CD4-positive, alpha-beta T cell (primary cell): ENCODE measurements around the gene AAK1. TPM values are rescaled to one million over a fixed set of nuclear protein-coding genes. Genes with fewer than 3 reads are reported as not detected.

ENCODE experiments used
- ATAC-seq: fragments of 200-7000 bp; cut with Tn5 transposase; one replicate; pipeline ENCODE4 v1.10.0; 2022; ENCODE audit warnings: mild to moderate bottlenecking; ENCODE audit not compliant: poor library complexity
- CTCF ChIA-PET: fragments of 350-600 bp; sonication (Branson Sonifier 250); formaldehyde crosslinking; loops from one replicate; lab custom pipeline; 2021; ENCODE audit warnings: antibody characterized with exemption, inconsistent platforms; lab: Charles Lee
- POLR2A ChIA-PET: fragments of 350-600 bp; sonication (Branson Sonifier 250); formaldehyde crosslinking; loops from one replicate; lab custom pipeline; 2021; ENCODE audit warnings: antibody characterized with exemption, inconsistent platforms; lab: Charles Lee
- DNase-seq, 14 experiments: peaks; one replicate each; pipeline ENCODE4 v3.0.0-alpha.2; 2013 to 2020; ENCODE audit warnings: mixed read lengths in 2 of 14
- H3K27ac ChIP-seq, 2 donors: one replicate each; pipeline versions ENCODE4 v1.5.1 to v1.7.0; 2013; ENCODE audit warnings: low read length in 2 of 2, low read depth in 1 of 2, mild to moderate bottlenecking in 1 of 2
- H3K27me3 ChIP-seq, 2 experiments: 1 replicate in 1 of 2; 2 replicates in 1 of 2; pipeline versions ENCODE4 v1.6.1 to v1.7.0; 2013; ENCODE audit warnings: low read length in 2 of 2, control low read depth in 1 of 2, mild to moderate bottlenecking in 1 of 2, moderate library complexity in 1 of 2; ENCODE audit not compliant: insufficient read depth in 2 of 2, control insufficient read depth in 1 of 2
- H3K36me3 ChIP-seq: one replicate; pipeline ENCODE4 v1.6.1; 2013; ENCODE audit warnings: low read length, control low read depth; ENCODE audit not compliant: insufficient read depth
- H3K4me1 ChIP-seq: one replicate; pipeline ENCODE4 v1.6.1; 2013; ENCODE audit warnings: low read length, control low read depth; ENCODE audit not compliant: insufficient read depth
- H3K4me3 ChIP-seq: one replicate; pipeline ENCODE4 v1.5.1; 2013; ENCODE audit warnings: mild to moderate bottlenecking, low read length, moderate library complexity
- H3K9me3 ChIP-seq, 2 experiments: 1 replicate in 1 of 2; 2 replicates in 1 of 2; pipeline versions ENCODE4 v1.6.1 to v1.7.0; 2013; ENCODE audit warnings: low read length in 2 of 2, mild to moderate bottlenecking in 2 of 2, control low read depth in 1 of 2, moderate library complexity in 1 of 2; ENCODE audit not compliant: control insufficient read depth in 1 of 2, insufficient read depth in 1 of 2
- H3K27ac Mint-ChIP-seq: one replicate; pipeline ENCODE4 v1.8.0; 2020; ENCODE audit warnings: mixed read lengths
- H3K27me3 Mint-ChIP-seq: one replicate; pipeline ENCODE4 v1.8.0; 2021; ENCODE audit warnings: mixed read lengths
- H3K36me3 Mint-ChIP-seq: one replicate; pipeline ENCODE4 v1.8.0; 2021; ENCODE audit warnings: low read depth, mixed read lengths
- H3K4me1 Mint-ChIP-seq: one replicate; pipeline ENCODE4 v1.8.0; 2021; ENCODE audit warnings: low read depth, mixed read lengths
- H3K4me3 Mint-ChIP-seq: one replicate; pipeline ENCODE4 v1.8.0; 2020; ENCODE audit warnings: mild to moderate bottlenecking, mixed read lengths
- H3K9me3 Mint-ChIP-seq: one replicate; pipeline ENCODE4 v1.8.0; 2020; ENCODE audit warnings: mixed read lengths
- CTCF ChIP-seq: fragments of 200-600 bp; IDR thresholded peaks from one replicate; pipeline ENCODE4 v1.8.0; 2022; ENCODE audit warnings: antibody characterized with exemption, mild to moderate bottlenecking
- intact Hi-C, 2 experiments: fragments of 100-400 bp; cut with DNase I in 1 of 2; cut with micrococcal nuclease in 1 of 2; formaldehyde crosslinking; loops; one replicate each; pipeline versions ENCODE4 v1.15.1 to v1.9.0; 2023 to 2025; cut with DNase I, micrococcal nuclease
- total RNA-seq, 174 experiments: library from RNA in 2 of 174; stranded (reverse) in 2 of 174; gene quantifications; one replicate each; pipeline ENCODE4 v1.2.3 and lab custom pipeline; 2021 to 2026

The AAK1 gene
- total RNA-seq, 2 experiments from 2014 or later: 201 to 208 TPM

- Mint-ChIP-seq H3K4me3 (peak overlapping the region; percentile 93), H3K9me3 (no peaks in the 10 kb centered on the region), H3K36me3 (peaks cover 38% of the 10 kb centered on the region), H3K27me3 (no peaks in the 10 kb centered on the region), H3K27ac (peak overlapping the region; percentile 95), H3K4me1 (peaks cover 58% of the 10 kb centered on the region)
- DNase-seq (peak in 4 of 14 experiments; percentile 49 to 75 (median 58)), ATAC-seq (no peak)
- peak overlapping the region; percentile 87 to 90 for H3K27ac ChIP-seq
- peak overlapping the region; percentile 85 for H3K4me3 ChIP-seq
- no peaks in the 10 kb centered on the region for H3K9me3 ChIP-seq
- ChIA-PET CTCF (interaction anchor here (1.5 to 2.4 kb wide), 6 partner anchors 28 to 209 kb away, joined by 3 to 19 read pairs (median 5); partner anchors contain the start of gene NFU1), POLR2A (interaction anchor here (0.7 to 7.9 kb wide), 28 partner anchors 9 to 545 kb away, joined by 3 to 214 read pairs (median 8); partner anchors contain the start of genes C2orf42, GMCL1, MXD1 and NFU1)
- no peak for TF ChIP-seq CTCF
- intact Hi-C loops: loop anchor here (1.0 to 10.0 kb wide), 7 partner anchors 17 to 261 kb away; partner anchors contain the start of genes GFPT1 (in 1 of the 2) and NFU1 (in 1 of the 2)
- H3K4me1 ChIP-seq: peaks cover 62% of the 10 kb centered on the region
- H3K36me3 ChIP-seq: no peaks in the 10 kb centered on the region
- H3K27me3 ChIP-seq: no peaks in the 10 kb centered on the region
Observed at GRCh38 chr2:69645921-69646320, 2.4 kb upstream of the AAK1 start.

GRCh38 chr2:69645031-69645431 lies 1.5 kb upstream of the AAK1 start:
- H3K4me1 ChIP-seq: peaks cover 57% of the 10 kb centered on the region
- ChIA-PET CTCF (interaction anchor here (0.6 to 2.4 kb wide), 13 partner anchors 16 to 208 kb away, joined by 3 to 19 read pairs (median 5); partner anchors contain the start of gene NFU1), POLR2A (interaction anchor here (0.7 to 7.9 kb wide), 41 partner anchors 8 to 1177 kb away, joined by 3 to 214 read pairs (median 8); partner anchors contain the start of genes APLF, C2orf42, FBXO48 and GMCL1)
- H3K27ac Mint-ChIP-seq: peak overlapping the region; percentile 95
- H3K4me3 Mint-ChIP-seq: peak overlapping the region; percentile 93
- intact Hi-C loops: loop anchor here (1.0 to 10.0 kb wide), 7 partner anchors 16 to 260 kb away; partner anchors contain the start of genes GFPT1 (in 1 of the 2) and NFU1 (in 1 of the 2)
- no peaks in the 10 kb centered on the region for H3K9me3 Mint-ChIP-seq
- peak; percentile 53 for ATAC-seq
- H3K27ac ChIP-seq: peak overlapping the region; percentile 87 to 90
- no peaks in the 10 kb centered on the region for H3K9me3 ChIP-seq
- no peaks in the 10 kb centered on the region for H3K27me3 ChIP-seq
- TF ChIP-seq CTCF: no peak
- peaks cover 5% of the 10 kb centered on the region for H3K36me3 ChIP-seq
- DNase-seq: peak in 11 of 14 experiments; percentile 9 to 84 (median 37)
- peaks cover 47% of the 10 kb centered on the region for H3K36me3 Mint-ChIP-seq
- H3K27me3 Mint-ChIP-seq: no peaks in the 10 kb centered on the region
- H3K4me3 ChIP-seq: peak overlapping the region; percentile 85
- peaks cover 57% of the 10 kb centered on the region for H3K4me1 Mint-ChIP-seq

- peak overlapping the region; percentile 87 to 90 for H3K27ac ChIP-seq
- H3K4me3 Mint-ChIP-seq: peak overlapping the region; percentile 93
- ATAC-seq: peak; percentile 8
- peaks cover 57% of the 10 kb centered on the region for H3K4me1 ChIP-seq
- peaks cover 9% of the 10 kb centered on the region for H3K36me3 ChIP-seq
- no peaks in the 10 kb centered on the region for H3K27me3 Mint-ChIP-seq
- peaks cover 60% of the 10 kb centered on the region for H3K4me1 Mint-ChIP-seq
- no peaks in the 10 kb centered on the region for H3K9me3 Mint-ChIP-seq
- DNase-seq: peak in 1 of 14 experiments; percentile 76
- H3K4me3 ChIP-seq: peak overlapping the region; percentile 85
- ChIA-PET POLR2A (interaction anchor here (0.5 to 7.9 kb wide), 41 partner anchors 8 to 1177 kb away, joined by 3 to 214 read pairs (median 8); partner anchors contain the start of genes APLF, C2orf42, FBXO48 and GMCL1), CTCF (interaction anchor here (0.6 to 2.4 kb wide), 12 partner anchors 16 to 173 kb away, joined by 3 to 19 read pairs (median 5); no protein-coding TSS in a partner anchor)
- no peaks in the 10 kb centered on the region for H3K9me3 ChIP-seq
- no peaks in the 10 kb centered on the region for H3K27me3 ChIP-seq
- peak overlapping the region; percentile 95 for H3K27ac Mint-ChIP-seq
- TF ChIP-seq CTCF: no peak
- H3K36me3 Mint-ChIP-seq: peaks cover 52% of the 10 kb centered on the region
- intact Hi-C loops: loop anchor here (1.0 to 10.0 kb wide), 13 partner anchors 16 to 260 kb away; partner anchors contain the start of genes NFU1 (in 2 of the 2) and GFPT1 (in 1 of the 2)
Observed at GRCh38 chr2:69644506-69644979, 1.0 kb upstream of the AAK1 start.
